ENCODE measurements around the gene MELK.

- no peak for TF ChIP-seq CTCF (IDR thresholded peaks at IDR 0.05)
- TF ChIP-seq EP300 (IDR thresholded peaks at IDR 0.05): no peak
- no peak for TF ChIP-seq POLR2A (IDR thresholded peaks at IDR 0.05)
- TF ChIP-seq POLR2AphosphoS5 (IDR thresholded peaks at IDR 0.05): no peak
These were observed 30.3 kb downstream of the MELK start for GRCh38 chr9:36603006-36603405.
